Esophagus muscularis mucosa (tissue), 4 donors: ENCODE data around the gene CARM1. TPM values are rescaled to one million over a fixed set of nuclear protein-coding genes. Genes with fewer than 3 reads are reported as not detected.

Source experiments
- DNase-seq: peaks from one replicate; pipeline ENCODE4 v3.0.0-alpha.2; 2017; ENCODE audit errors: extremely low spot score
- H3K27ac ChIP-seq, 4 donors: fragments of 200-600 bp; sonication (generic); replicated peaks in 1 of 4; 1 replicate in 3 of 4; 2 replicates in 1 of 4; pipeline ENCODE4 v1.5.1; 2016 to 2019; ENCODE audit warnings: mild to moderate bottlenecking in 1 of 4
- H3K27me3 ChIP-seq, 4 donors: fragments of 200-600 bp; sonication (generic); one replicate each; pipeline versions ENCODE4 v1.5.1 to v1.6.0; 2016 to 2019
- H3K36me3 ChIP-seq, 4 donors: fragments of 200-600 bp; sonication (generic); one replicate each; pipeline ENCODE4 v1.5.1; 2016 to 2019
- H3K4me1 ChIP-seq, 4 donors: fragments of 200-600 bp; sonication (generic); one replicate each; pipeline ENCODE4 v1.5.1; 2016 to 2019
- H3K4me3 ChIP-seq, 4 donors: fragments of 200-600 bp; sonication (generic); 1 replicate in 2 of 4; 2 replicates in 2 of 4; pipeline ENCODE4 v1.5.1; 2016 to 2019; ENCODE audit warnings: mild to moderate bottlenecking in 4 of 4, moderate library complexity in 1 of 4
- H3K9me3 ChIP-seq, 4 donors: fragments of 200-600 bp; sonication (generic); 1 replicate in 3 of 4; 2 replicates in 1 of 4; pipeline ENCODE4 v1.5.1; 2016 to 2019
- CTCF ChIP-seq, 3 experiments: fragments of 200-600 bp in 2 of 3; fragments of 450-650 bp in 1 of 3; sonication (generic) in 2 of 3; IDR thresholded peaks; one replicate each; pipeline ENCODE4 v1.5.1; 2017 to 2019; ENCODE audit warnings: antibody characterized with exemption in 3 of 3, mild to moderate bottlenecking in 2 of 3, moderate library complexity in 1 of 3
- EP300 ChIP-seq: sonication (generic); formaldehyde crosslinking; IDR thresholded peaks from one replicate; pipeline ENCODE4 v1.6.1; 2017; ENCODE audit warnings: antibody characterized with exemption
- POLR2A ChIP-seq: fragments of 450-650 bp; IDR thresholded peaks from one replicate; pipeline ENCODE4 v1.6.1; 2017; ENCODE audit warnings: antibody characterized with exemption, moderate library complexity, mild to moderate bottlenecking, low read depth
- POLR2AphosphoS5 ChIP-seq, 2 donors: sonication (generic); formaldehyde crosslinking; IDR thresholded peaks; one replicate each; pipeline ENCODE4 v1.6.1; 2017; ENCODE audit warnings: antibody characterized with exemption in 2 of 2
- WGBS: methylation state at CpG from one replicate; pipeline ENCODE4 v1.1.5; 2018; 5-methylcytosine and 5-hydroxymethylcytosine counted together
- intact Hi-C: fragments of 100-400 bp; cut with DNase I; formaldehyde crosslinking; loops from one replicate; pipeline ENCODE4 v1.15.1; 2023
- total RNA-seq, 4 donors: library from RNA; depleted of rRNA; stranded (reverse); fragments of >200 nt; gene quantifications; one replicate each; pipeline versions ENCODE4 v1.1.0 to v1.2.1, GENCODE V29; 2016

The CARM1 gene
- total RNA-seq, 4 donors from 2014 or later = 24.9 to 43.5 (median 30.6) TPM

GRCh38 chr19:10912619-10913018 is 41.3 kb downstream of the CARM1 start:
- Histone ChIP-seq H3K36me3 (peaks cover 35 to 97% (median 89%) of the 10 kb centered on the region in 4 donors), H3K4me3 (no peak overlapping the region), H3K27ac (no peak overlapping the region), H3K9me3 (no peaks in the 10 kb centered on the region), H3K4me1 (no peaks in the 10 kb centered on the region), H3K27me3 (no peaks in the 10 kb centered on the region)
- no peak for DNase-seq
- TF ChIP-seq CTCF (IDR thresholded peaks at IDR 0.05) (no peak), POLR2AphosphoS5 (IDR thresholded peaks at IDR 0.05) (no peak), EP300 (no peak), POLR2A (no peak)
- WGBS = 91% methylated on average over 16 of the region's 18 CpGs
- intact Hi-C loops = no loop called here

GRCh38 chr19:10913716-10914340 is 42.5 kb downstream of the CARM1 start:
- no peak overlapping the region for H3K27ac ChIP-seq
- no peaks in the 10 kb centered on the region for H3K4me1 ChIP-seq
- H3K4me3 ChIP-seq = no peak overlapping the region
- no peaks in the 10 kb centered on the region for H3K27me3 ChIP-seq
- no peaks in the 10 kb centered on the region for H3K9me3 ChIP-seq
- intact Hi-C loops = no loop called here
- no peak for DNase-seq
- WGBS = 96% methylated on average over 9 of the region's 24 CpGs
- TF ChIP-seq EP300 = no peak
- TF ChIP-seq POLR2A = no peak
- no peak for TF ChIP-seq CTCF (IDR thresholded peaks at IDR 0.05)
- no peak for TF ChIP-seq POLR2AphosphoS5 (IDR thresholded peaks at IDR 0.05)
- peaks cover 25 to 97% (median 88%) of the 10 kb centered on the region in 4 donors for H3K36me3 ChIP-seq

- H3K27me3 ChIP-seq = no peaks in the 10 kb centered on the region
- peaks cover 23 to 97% (median 90%) of the 10 kb centered on the region in 4 donors for H3K36me3 ChIP-seq
- TF ChIP-seq EP300 (no peak), CTCF (IDR thresholded peaks at IDR 0.05) (no peak), POLR2A (no peak), POLR2AphosphoS5 (IDR thresholded peaks at IDR 0.05) (no peak)
- no peaks in the 10 kb centered on the region for H3K4me1 ChIP-seq
- intact Hi-C loops = no loop called here
- H3K4me3 ChIP-seq = no peak overlapping the region
- H3K27ac ChIP-seq = no peak overlapping the region
- WGBS = 79% methylated on average over 8 of the region's 19 CpGs
- no peaks in the 10 kb centered on the region for H3K9me3 ChIP-seq
- no peak for DNase-seq
Measured at GRCh38 chr19:10915130-10916091, 44.1 kb downstream of the CARM1 start.

GRCh38 chr19:10916602-10917001 is 45.2 kb downstream of the CARM1 start:
- TF ChIP-seq POLR2AphosphoS5 (IDR thresholded peaks at IDR 0.05) = no peak
- Histone ChIP-seq H3K9me3 (no peaks in the 10 kb centered on the region), H3K27me3 (no peaks in the 10 kb centered on the region), H3K4me3 (no peak overlapping the region), H3K36me3 (peaks cover 28 to 97% (median 89%) of the 10 kb centered on the region in 4 donors), H3K27ac (no peak overlapping the region), H3K4me1 (no peaks in the 10 kb centered on the region)
- intact Hi-C loops = no loop called here
- DNase-seq = no peak
- 83% methylated on average over 2 of the region's 6 CpGs for WGBS

GRCh38 chr19:10918359-10918758 is 47.0 kb downstream of the CARM1 start:
- Histone ChIP-seq H3K27ac (no peak overlapping the region), H3K36me3 (peaks cover 31 to 97% (median 90%) of the 10 kb centered on the region in 4 donors), H3K4me1 (no peaks in the 10 kb centered on the region), H3K9me3 (no peaks in the 10 kb centered on the region), H3K4me3 (no peak overlapping the region), H3K27me3 (no peaks in the 10 kb centered on the region)
- DNase-seq = no peak
- WGBS = 94% methylated on average over 11 of the region's 11 CpGs
- TF ChIP-seq EP300 = no peak
- no peak for TF ChIP-seq POLR2A
- no peak for TF ChIP-seq CTCF (IDR thresholded peaks at IDR 0.05)
- TF ChIP-seq POLR2AphosphoS5 (IDR thresholded peaks at IDR 0.05) = no peak
- intact Hi-C loops = no loop called here
